Kidney (tissue), 14 donors: ENCODE data around the gene CNTN5. TPM values are rescaled to one million over a fixed set of nuclear protein-coding genes. Genes with fewer than 3 reads are reported as not detected.

Experiments used
- DNase-seq, 5 donors: peaks; one replicate each; pipeline ENCODE4 v3.0.0-alpha.2; 2013 to 2020
- FAIRE-seq: peaks from 2 replicates; lab custom pipeline; 2012; peaks lifted over from hg19 to GRCh38; lab: Jason Lieb, UNC
- H3K27ac ChIP-seq, 2 donors: one replicate each; pipeline ENCODE4 v1.7.0; 2013; ENCODE audit warnings: low read depth in 2 of 2, low read length in 2 of 2, inconsistent platforms in 1 of 2
- H3K27me3 ChIP-seq: one replicate; pipeline ENCODE4 v1.7.1; 2013; ENCODE audit warnings: low read length, inconsistent platforms; ENCODE audit not compliant: control insufficient read depth, insufficient read depth
- H3K36me3 ChIP-seq, 3 donors: one replicate each; pipeline versions ENCODE4 v1.7.0 to v1.7.1; 2013; ENCODE audit warnings: low read length in 3 of 3, control low read depth in 1 of 3, inconsistent platforms in 1 of 3; ENCODE audit not compliant: insufficient read depth in 3 of 3, control insufficient read depth in 2 of 3
- H3K4me1 ChIP-seq, 3 donors: one replicate each; pipeline versions ENCODE4 v1.7.0 to v1.7.1; 2013; ENCODE audit warnings: low read length in 3 of 3, inconsistent platforms in 1 of 3, low read depth in 1 of 3; ENCODE audit not compliant: control insufficient read depth in 2 of 3, insufficient read depth in 2 of 3
- H3K4me3 ChIP-seq, 3 donors: one replicate each; pipeline versions ENCODE4 v1.7.0 to v1.8.1; 2013; ENCODE audit warnings: low read length in 3 of 3, control low read depth in 1 of 3, inconsistent platforms in 1 of 3
- H3K9ac ChIP-seq, 3 donors: one replicate each; pipeline versions ENCODE4 v1.7.0 to v1.7.1; 2013; ENCODE audit warnings: low read length in 3 of 3, control low read depth in 1 of 3, inconsistent platforms in 1 of 3
- H3K9me3 ChIP-seq, 3 donors: one replicate each; pipeline versions ENCODE4 v1.7.0 to v1.7.1; 2013; ENCODE audit warnings: low read length in 3 of 3, control low read depth in 1 of 3, inconsistent platforms in 1 of 3; ENCODE audit not compliant: control insufficient read depth in 2 of 3, insufficient read depth in 1 of 3
- CTCF ChIP-seq: IDR thresholded peaks from 3 replicates; pipeline ENCODE4 v1.5.1; 2012; ENCODE audit warnings: mild to moderate bottlenecking, moderate library complexity, borderline replicate concordance; ENCODE audit not compliant: insufficient read depth; ENCODE audit errors: extremely low read depth
- intact Hi-C: fragments of 100-400 bp; cut with DNase I; formaldehyde crosslinking; loops from one replicate; pipeline ENCODE4 v1.11.1; 2022
- polyA plus RNA-seq: library from polyadenylated mRNA; stranded (reverse); fragments of 350-450 nt; fragmentation: Illumina TruSeq; extraction: RNeasy Lipid Tissue Mini Kit (QIAGEN cat#74804); gene quantifications from one replicate; pipeline ENCODE4 v1.2.3, GENCODE V29; 2014; ENCODE audit warnings: low read depth, low replicate concordance; ENCODE audit not compliant: insufficient read depth
- total RNA-seq: library from RNA; stranded (reverse); fragmentation: NEBNext Ultra II Directional; extraction: Animal tissue kit (Norgen Biotek cat#: 25700); gene quantifications from one replicate; pipeline ENCODE4 v1.2.1, GENCODE V29; 2021
- donor health status: control.
- donor health status: control.
- donor health status: control.
- donor health status: control.
- donor health status: control.
- donor health status: DM: yes; HTN: yes; CAD: no.
- donor health status: Normal renal cell carcinoma (clear cell type).

Gene CNTN5
- total and polyA plus RNA-seq, 2 donors from 2014 or later = 0.11 to 0.66 TPM

DNA sequence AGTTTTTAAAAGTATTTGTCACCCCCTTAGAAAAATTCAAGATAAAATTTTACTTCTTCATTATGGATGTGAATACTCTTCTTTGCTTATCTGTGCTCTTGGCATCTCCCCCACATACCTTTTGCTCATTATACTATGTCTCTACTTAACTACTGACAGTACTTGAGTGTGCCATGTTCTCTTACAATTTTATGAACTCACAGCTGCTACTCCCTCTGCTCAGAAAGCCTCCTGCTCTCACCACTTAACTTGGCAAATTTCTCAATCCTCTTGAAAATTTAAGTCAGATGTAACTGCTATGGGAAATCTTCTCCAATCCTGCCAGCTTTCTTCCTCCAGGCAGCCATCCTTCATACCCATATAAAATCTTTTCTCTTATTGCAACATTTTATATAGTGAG, 163.4 kb downstream of the CNTN5 start:
- no peaks in the 10 kb centered on the region for H3K9me3 ChIP-seq
- TF ChIP-seq CTCF = no peak
- H3K4me1 ChIP-seq = no peaks in the 10 kb centered on the region
- FAIRE-seq (no peak), DNase-seq (no peak)
- H3K36me3 ChIP-seq = no peaks in the 10 kb centered on the region
- H3K4me3 ChIP-seq = no peak overlapping the region
- H3K27ac ChIP-seq = no peak overlapping the region
- no peak overlapping the region for H3K9ac ChIP-seq
- no peaks in the 10 kb centered on the region for H3K27me3 ChIP-seq
- intact Hi-C loops = no loop called here

DNA sequence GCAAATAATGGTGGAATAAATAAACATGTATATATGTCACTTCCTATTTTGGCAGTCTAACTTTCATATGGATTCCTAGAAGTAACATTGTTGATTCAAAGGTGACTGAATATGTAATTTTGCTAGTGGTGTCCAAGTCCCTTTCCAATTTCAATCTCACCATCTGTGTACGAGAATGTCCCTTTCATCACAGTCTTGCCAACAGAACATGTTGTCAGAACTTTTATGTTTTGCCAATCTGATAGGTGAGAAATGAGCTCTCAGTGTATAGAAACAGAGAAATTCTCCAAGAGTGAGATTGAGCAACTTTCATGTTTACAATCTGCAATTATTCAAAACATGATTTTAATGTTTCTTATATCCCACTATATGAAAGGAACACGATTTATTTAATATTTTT, 167.5 kb downstream of the CNTN5 start:
- H3K36me3 ChIP-seq = no peaks in the 10 kb centered on the region
- FAIRE-seq (no peak), DNase-seq (no peak)
- H3K27ac ChIP-seq = no peak overlapping the region
- TF ChIP-seq CTCF = no peak
- no peaks in the 10 kb centered on the region for H3K27me3 ChIP-seq
- H3K9me3 ChIP-seq = no peaks in the 10 kb centered on the region
- H3K4me3 ChIP-seq = no peak overlapping the region
- H3K4me1 ChIP-seq = no peaks in the 10 kb centered on the region
- H3K9ac ChIP-seq = no peak overlapping the region
- intact Hi-C loops = no loop called here

GRCh38 chr11:99192716-99193115, 172.0 kb downstream of the CNTN5 start:
- TF ChIP-seq CTCF = no peak
- Histone ChIP-seq H3K4me3 (no peak overlapping the region), H3K27me3 (no peaks in the 10 kb centered on the region), H3K9me3 (no peaks in the 10 kb centered on the region), H3K36me3 (no peaks in the 10 kb centered on the region), H3K9ac (no peak overlapping the region), H3K4me1 (no peaks in the 10 kb centered on the region), H3K27ac (no peak overlapping the region)
- FAIRE-seq (no peak), DNase-seq (no peak)
- intact Hi-C loops = no loop called here

DNA sequence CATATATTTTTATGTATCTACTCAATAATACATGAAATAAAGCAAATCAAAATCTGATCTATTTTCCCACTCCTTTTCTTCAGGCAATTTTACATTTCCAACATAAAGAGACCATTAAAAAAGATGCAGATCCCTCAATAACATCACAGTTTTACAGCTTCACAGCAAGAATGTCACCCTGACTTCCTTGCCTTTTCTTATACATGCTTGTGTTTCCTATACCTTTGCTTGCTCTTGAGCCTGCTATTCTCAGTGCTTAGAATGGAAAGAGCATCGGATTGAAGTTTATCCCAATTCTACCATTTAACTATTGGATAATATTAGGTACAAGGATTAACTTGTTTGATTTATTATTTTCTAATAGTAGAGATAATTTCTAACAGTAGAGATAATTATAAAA, 176.7 kb downstream of the CNTN5 start:
- H3K4me1 ChIP-seq = no peaks in the 10 kb centered on the region
- H3K4me3 ChIP-seq = no peak overlapping the region
- no peaks in the 10 kb centered on the region for H3K9me3 ChIP-seq
- H3K27ac ChIP-seq = no peak overlapping the region
- FAIRE-seq = no peak
- H3K36me3 ChIP-seq = no peaks in the 10 kb centered on the region
- no peaks in the 10 kb centered on the region for H3K27me3 ChIP-seq
- no peak for DNase-seq
- H3K9ac ChIP-seq = no peak overlapping the region
- intact Hi-C loops = no loop called here
- no peak for TF ChIP-seq CTCF
